ENCODE measurements around the gene SLC4A7.
"Not testable (repeated sequence)": the region's sequence is repeated elsewhere in the genome, so short reads cannot be mapped to it uniquely, and the experiment has no call there.

Gene SLC4A7

DNA sequence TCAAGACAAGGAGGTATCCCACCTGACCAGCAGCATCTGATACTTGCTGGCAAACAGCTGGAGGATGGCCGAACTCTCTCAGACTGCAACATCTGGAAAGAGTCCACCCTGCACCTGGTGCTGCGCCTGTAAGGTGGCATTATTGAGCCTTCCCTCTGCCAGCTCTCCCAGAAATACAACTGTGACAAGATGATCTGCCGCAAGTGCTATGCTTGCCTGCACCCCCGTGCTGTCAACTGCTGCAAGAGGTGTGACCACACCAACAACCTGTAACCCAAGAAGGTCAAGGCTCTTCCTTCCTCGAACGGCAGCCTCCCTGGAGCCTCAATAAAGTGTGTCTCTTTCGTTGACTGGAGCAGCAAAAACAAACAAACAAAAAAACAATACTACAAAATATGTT, 2.2 kb upstream of the SLC4A7 start:
- DNase-seq: no peak

DNA sequence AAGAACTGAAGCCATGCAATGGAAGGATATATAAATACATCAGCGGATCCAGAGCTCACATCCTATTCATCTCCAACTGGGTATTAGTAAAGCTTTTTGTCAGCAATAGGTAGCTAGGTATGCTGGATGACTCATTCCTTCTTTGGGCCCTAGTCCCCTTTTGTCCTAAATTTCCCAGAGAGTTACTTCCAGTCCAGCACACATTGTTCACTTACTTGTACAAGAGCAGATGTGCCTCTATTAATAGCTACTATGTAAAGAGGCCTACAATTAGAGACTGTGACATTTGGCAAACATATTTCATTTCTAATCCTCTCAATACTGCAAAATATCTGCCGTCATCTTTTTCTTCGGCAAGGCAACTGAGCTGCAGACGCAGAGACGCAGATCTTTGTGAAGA, 1.7 kb upstream of the SLC4A7 start:
- DNase-seq: no peak

DNA sequence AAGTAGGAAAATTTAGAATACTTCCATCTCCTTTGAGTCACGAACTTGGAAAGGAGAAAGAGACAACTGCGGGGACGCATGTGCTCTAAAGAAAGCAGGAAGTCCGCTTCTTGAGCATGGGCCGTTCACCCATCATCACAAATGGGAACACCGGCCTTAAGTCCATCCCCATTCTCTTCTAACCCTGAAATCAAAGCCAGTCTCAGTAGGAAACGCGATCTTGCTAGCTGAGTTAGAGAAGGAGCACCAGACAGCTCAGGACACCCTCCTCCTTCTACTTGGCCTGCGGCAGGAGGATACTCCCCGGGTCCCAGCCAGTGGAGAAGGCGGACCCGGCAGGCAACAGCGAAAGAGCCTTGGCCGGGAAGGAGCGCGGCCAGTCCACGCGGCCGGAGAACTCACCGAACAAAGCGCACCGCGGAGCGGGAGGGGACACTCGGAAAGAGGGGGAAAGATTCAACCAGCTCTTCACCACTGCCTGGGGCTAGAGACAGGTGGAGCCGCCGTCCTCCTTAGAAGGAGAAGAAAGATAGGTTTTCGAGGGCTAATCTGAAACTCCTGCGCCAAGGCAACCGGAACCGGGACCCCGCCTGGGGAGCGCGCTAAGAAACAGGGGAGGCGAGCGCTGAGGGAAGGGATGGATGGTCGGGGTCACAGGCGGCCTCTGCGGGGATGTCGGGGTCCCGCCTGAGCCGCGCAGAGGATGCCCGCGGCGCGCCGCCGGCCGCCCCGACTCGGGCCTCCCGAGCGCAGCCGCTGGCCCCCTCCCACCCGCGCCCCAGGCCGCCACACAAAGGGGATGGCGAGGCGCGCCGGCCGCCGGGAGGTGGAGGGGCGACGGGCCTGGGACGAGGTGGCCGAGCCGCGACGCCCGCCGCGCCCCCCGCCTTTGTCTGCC, 818 bp downstream of the SLC4A7 start:
- peak; percentile 26 for DNase-seq

DNA sequence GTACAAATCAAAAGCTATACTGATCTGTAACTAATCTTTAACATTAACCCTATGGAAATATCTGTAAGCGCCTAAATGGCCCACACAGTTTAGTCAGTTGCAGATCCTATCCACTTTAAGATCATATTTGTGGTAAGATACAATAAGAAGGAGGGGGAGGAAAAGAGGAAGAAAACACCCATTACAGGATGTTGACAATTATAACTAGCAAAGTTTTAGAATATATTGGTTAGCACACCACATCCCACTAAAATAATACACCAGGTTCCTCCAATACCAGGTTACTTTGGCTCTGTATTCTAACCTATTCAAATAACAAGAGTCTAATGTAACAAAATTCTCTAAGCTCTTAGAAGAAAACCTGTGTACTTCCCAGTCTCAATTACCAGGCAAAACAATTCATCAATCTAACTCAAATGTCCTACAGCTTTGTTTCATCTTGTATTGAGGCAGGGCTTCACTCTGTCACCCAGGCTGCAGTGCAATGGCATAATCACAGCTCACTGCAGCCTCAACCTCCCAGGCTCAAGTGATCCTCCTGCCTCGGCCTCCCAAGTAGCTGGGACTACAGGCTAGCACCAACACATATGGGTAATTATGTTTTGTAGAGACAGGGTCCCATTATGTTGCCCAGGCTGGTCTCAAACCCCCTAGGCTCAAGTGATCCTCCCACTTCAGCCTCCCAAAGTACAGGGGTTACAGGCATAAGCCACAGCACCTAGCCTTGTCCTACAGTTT, 4.2 kb downstream of the SLC4A7 start:
- peak; percentile 39 for DNase-seq

DNA sequence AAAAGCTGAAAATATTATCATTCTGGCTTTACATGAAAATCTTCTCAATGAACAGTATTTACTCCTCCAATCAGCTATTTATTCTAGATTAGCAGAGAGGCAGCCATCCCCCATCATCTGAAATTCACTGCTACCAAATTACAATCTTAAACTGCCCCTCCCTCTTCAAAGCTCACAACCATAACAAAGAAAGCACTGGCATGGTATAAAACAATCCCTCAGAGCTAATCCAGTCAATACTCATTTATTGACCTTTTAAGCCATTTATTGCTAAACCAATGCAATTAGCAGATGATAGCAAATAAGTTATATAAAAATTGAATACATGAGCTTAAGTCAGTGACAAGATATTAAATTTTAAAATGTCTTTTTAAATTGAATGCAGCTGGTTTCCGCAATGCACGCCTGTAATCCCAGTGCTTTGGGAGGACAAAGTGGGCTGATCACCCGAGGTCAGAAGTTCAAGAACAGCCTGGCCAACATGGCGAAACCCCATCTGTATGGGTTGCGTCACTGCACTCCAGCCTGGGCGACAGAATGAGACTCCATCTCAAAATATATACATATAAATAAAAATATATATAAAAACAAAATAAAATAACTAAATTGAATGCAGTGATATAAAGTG, 12.1 kb downstream of the SLC4A7 start:
- no peak for DNase-seq

DNA sequence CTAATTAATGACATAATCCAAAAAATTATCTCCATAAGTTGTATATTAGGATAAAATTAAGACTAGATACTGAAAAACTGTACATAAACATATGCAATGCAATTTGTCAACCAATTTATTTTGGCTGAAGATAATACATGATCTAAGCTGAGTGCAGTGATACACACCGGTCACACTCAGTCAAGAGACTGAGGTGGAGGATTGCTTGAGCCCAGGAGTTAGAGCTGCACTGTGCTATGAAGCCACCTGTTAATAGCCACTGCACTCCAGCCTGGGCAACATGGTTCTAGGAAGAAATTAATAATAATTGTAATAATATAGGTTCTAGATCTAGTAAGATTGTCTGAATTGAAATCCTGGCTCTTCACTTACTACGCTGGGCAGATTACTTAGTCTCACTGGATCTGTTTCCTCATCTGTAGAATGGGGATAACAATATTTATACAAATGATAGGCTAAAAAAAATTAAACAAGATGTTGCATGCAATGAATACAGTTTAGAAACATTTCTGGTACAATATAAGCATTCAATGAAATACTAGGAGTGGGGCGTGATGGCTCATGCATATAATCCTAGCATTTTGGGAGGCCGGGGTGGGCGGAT, 15.8 kb downstream of the SLC4A7 start:
- DNase-seq: no peak

DNA sequence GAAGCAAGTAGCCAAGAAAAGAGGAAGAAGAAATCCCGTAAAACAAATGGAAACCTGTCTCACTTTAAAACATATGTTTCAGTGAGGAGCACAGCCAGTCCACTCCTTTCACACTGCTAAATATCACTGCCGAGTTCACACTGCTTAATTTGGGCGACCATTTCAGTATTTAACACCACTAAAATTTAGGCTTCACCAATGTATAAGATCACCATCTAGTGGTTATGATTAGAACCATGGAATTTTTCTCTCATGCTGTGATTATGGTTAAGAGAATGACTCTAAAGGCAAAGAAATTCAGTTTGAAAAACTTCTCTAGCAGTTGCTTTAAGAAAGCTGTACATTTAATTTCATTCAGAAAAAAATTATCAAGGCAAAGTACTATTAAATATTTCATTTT, 16.6 kb downstream of the SLC4A7 start:
- peak; percentile 37 for DNase-seq

DNA sequence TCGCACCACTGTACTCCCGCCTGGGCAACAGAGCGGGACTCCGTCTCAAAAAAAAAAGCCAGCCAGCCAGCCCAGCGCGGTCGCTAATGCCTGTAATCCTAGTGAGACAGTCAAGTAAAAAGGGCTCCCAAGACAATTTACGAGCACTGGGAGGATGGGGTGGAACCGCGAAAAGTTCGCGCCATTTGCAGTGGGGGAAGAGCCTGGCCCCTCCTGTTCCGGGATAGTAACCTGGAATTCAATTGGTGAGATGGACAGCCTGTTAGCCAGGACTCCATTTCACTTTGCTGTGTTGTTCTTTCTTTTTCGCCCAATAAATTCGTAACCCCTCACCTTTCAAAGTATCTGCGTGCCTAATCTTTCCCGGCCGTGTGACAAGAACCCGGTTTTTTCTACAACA, 19.5 kb downstream of the SLC4A7 start:
- DNase-seq: no peak

DNA sequence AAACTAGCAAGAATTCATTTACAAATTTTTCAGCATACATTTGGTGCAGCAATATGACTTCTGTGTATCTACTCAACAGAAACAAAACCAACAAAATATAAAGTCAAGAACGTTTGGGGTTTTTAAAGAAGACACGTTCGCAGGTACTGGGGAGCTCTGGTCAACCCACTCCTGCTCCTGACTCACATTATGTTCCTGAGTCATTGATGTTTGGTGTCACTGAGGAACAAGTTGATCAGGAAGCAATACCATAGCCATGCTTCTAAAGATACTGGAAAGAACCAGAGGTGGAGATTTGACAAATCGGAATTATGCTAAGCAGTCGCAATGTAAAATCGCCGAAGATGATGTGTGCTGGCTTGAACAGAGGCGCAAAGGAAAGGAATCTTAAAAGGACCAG, 22.0 kb downstream of the SLC4A7 start:
- no peak for DNase-seq

DNA sequence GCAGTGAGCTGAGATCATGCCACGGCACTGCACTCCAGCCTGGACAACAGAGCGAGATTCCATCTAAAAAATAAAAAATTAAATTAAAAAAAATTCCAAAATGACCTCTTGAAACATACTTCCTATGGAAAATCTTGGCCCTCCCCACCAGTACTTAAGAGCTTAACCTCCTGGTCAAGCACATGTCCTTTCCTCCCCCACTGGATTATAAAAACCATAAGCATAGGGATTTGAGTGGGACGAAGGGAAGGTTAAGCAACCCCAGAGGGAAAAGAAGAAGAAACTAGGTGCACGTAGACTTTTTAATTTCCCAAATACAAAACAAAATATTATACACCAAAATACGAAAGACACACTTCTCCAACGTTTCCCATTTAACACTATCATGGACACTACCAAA, 25.3 kb downstream of the SLC4A7 start:
- no peak for DNase-seq

DNA sequence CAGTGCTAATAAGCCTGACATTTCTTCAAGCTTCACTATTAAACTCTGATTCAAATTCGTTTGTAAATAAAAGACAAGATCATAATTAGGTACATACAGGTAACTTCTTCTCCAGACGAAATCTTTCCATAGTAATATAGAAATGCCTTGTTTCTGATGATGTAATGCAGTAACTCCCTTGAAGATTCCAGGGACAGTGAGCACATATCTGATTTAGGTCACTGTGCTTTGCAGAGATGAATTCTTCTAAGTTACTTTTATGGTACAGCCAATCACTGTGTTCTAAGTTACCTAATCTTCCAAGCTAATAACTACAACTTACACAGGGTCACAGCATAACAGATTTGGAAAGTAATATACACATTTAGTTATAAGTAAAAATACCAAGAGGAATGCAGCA, 27.6 kb downstream of the SLC4A7 start:
- DNase-seq: no peak

DNA sequence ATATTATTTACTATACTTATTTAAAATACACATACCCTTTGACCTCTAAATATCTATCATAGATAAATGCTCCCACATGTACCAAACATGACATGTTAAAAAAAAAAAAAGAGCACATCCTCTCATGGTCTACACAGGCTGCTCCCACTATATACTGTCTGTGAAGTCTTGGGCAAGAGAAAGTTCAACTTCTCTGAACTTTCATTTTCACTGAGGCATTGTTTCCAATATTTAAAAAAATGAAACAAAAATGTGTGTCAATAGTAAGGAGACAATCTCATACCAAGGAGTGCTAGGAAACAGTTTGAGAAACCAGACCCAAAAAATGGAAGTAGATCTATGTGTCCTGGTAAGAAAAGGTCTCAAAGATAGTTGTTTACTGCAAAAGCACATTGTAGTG, 29.3 kb downstream of the SLC4A7 start:
- DNase-seq: no peak

DNA sequence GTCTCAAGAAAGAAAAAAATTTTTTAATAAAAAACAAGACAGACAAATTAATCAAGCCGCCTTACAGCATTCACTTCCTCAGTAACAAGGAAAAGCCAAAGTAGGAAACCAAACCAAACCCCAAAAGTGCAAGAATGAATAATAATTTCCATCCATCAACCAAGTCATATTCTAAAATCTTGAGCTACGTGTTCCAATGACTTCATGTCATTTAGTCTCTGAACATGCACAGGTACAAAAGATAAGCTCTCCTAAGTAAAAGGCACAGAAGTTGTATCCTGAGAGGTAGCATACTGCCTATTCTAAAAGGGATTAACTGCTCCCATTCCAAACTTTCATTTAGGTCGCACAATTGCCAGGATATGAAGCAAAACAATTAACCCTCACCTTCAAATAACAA, 29.7 kb downstream of the SLC4A7 start:
- no peak for DNase-seq

DNA sequence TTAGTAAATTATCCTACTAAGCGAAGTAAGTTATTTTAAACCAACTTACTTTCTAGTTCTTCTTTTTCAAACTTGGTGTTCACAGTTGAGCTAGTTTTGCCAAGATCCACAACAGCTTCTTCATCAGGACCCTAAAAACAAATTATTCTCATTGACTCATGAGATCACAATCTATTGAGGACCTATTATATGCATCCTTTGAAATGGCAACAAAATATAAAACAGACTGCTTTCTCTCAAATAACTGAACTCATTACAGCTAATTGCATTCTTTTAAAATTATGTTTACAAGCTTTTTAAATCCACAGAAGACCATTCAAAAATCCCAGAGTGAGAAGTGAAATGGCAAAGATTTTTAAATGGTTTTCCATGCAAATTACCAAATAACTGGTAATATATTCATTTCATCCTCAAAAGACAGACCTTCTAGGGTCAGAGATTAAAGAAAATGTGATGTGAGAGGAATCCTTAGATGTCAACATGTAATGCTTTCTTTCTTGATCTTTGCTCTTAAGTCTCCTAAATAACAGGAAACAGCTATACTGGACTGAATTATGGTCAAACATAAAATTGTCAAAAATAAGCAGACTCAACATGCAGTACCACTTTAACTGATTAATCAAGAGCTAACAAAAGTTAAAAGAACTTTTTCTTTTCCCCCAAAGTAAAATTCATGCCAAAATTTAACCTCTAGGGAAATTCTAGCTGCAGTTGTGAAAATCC, 31.7 kb downstream of the SLC4A7 start:
- DNase-seq: no peak

DNA sequence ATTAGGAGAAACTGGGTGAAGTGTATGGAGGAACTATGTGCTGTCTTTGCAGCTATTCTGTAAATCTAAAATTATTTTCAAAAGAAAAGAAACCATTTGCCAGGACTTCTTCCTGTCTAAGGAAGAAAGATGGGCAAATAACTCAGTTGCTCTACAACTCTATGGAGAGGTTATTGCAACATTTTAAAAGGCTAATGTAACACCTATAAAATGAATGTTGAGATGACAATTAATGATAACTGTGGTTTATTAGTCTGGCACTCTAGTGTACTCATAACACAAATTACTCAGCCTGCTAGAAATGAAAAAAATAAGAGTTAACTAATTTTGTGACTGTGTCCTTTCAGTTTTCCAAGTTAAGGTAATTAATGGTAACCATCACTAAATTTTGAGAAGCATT, 32.3 kb downstream of the SLC4A7 start:
- no peak for DNase-seq

DNA sequence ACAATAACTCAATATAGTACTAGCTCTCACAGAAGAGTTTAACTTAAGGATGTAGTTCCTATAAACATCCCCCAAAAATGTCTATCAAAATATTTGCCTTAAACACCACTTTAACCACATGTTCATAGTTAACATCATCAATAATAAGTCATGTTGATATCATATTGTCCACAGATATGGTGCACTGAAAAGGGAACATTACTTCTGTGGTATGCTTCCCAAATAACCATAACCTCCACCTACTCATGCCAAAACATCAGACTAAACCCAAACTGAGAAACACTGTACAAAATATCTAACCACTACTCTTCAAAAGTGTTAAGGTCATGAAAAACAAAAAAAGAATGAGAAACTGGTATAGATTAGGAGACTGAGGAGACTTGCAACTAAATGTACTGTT, 32.9 kb downstream of the SLC4A7 start:
- DNase-seq: no peak

DNA sequence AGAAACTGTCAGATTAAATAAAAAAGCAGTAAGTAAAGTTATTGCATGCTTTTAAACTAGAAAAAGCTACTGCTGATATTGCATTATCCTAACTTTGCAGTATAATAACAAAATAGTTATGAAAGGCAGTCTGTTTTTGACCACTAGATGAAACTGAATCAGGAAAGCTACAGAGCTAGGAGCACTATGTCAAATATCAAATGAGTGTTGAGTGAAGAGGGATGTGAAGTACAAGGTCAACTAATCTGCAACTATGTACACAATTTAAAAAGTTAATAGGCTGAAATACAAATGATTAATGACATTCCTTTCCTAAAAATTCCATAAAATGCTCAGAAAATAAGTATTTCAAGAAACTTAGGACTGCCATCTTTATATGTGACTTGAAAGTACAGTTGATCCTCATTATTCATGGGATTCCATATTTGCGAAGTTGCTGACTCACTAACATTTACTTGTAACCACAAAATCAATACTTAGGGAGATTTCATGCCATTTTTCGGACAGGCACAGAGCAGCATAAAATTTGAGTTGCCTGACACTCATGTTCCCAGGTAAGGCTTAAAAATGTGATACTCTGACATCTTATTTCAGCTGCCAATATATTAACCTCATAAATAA, 34.5 kb downstream of the SLC4A7 start:
- DNase-seq: no peak

DNA sequence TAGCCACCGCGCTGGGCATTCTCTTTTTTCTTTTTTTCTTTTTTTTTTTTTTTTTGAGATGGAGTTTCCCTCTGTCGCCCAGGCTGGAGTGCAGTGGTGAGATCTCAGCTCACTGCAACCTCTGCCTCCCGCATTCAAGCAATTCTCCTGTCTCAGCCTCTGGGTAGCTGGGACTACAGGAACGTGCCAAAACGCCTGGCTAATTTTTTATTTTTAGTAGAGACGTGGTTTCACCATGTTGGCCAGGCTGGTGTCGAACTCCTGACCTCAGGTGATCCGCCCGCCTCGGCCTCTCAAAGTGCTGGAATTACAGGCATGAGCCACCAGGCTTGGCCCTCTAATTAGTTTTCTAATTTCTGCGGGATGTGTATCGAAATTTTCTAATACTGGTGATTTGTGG, 41.2 kb downstream of the SLC4A7 start:
- not testable (repeated sequence) for DNase-seq

DNA sequence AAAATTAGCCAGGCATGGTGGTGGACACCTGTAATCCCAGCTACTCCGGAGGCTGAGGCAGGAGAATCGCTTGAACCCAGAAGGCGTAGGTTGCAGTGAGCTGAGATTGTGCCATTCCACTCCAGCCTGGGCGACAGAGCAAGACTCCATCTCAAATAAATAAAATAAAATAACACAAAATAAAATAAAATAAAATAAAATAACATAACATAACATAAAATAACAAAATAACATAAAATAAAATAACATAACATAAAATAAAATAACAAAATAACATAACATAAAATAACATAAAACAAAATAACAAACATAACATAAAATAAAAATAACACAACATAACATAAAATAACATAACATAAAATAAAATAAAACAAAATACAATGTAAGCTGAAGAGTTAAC, 45.8 kb downstream of the SLC4A7 start:
- DNase-seq: not testable (repeated sequence)

DNA sequence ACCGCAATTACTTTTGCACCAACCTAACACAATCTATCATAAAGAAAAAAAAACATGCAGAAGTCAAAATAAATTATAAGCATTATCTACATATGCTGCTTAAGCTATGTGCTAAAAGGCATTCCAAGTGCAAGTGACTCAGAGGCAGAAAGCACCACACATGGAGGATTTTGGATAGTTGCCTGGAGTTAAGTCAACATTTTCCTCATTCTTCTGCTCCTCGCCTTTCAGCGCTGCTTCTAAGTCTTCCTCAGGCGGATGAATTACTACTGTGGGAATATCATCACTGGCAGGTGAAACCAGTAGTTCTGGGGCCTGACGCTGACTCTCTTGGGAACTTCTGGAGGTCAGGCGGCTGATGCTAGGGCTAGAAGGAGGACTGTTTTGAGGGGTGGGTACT, 53.1 kb downstream of the SLC4A7 start:
- no peak for DNase-seq

DNA sequence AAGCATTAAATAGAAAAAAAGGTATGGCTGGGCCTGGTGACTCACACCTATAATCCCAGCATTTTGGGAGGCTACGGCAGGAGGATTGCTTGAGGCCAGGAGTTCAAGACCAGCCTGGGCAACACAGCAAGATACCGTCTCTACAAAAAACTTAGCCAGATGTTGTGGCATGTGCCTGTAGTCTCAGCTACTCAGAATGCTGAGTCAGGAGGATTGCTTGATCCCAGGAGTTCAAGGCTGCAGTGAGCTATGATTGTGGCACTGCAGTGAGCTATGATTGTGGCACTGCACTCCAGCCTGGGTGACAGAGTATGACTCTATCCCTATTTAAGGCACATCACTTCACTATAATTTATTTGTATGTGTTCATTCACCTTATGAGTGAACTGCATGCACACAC, 54.3 kb downstream of the SLC4A7 start:
- DNase-seq: no peak

DNA sequence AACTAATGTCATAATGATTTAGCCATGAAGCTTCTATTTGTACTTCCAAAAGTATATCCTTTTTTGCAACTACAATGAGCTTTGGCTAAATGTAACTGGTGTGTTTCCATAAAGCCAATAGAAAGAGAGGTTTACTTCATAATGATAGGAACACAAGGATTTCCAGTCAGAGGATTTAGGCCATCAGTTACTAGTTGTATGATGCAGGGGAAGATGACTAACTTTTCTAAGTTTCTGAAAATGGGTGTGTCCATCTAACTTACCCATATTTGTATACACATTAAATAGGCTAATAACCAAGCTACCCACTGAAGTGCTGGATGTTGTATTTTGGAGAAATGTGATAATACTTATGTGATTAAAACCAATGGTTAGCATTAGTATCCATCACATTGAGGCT, 55.7 kb downstream of the SLC4A7 start:
- no peak for DNase-seq

All from KG1 (cell line).